HUES64 (cell line): ENCODE measurements around the gene HPS6.

Experiments used
- H3K27ac ChIP-seq: 2 replicates; pipeline ENCODE4 v1.7.0; 2013; ENCODE audit warnings: low read depth, low read length, inconsistent platforms
- H3K27me3 ChIP-seq: 2 replicates; pipeline ENCODE4 v1.6.1; 2013; ENCODE audit warnings: mild to moderate bottlenecking, low read length; ENCODE audit not compliant: insufficient read depth
- H3K36me3 ChIP-seq: 2 replicates; pipeline ENCODE4 v1.6.1; 2013; ENCODE audit warnings: mild to moderate bottlenecking, low read length; ENCODE audit not compliant: insufficient read depth
- H3K4me1 ChIP-seq: 2 replicates; pipeline ENCODE4 v1.6.1; 2013; ENCODE audit warnings: mild to moderate bottlenecking, low read length, moderate library complexity; ENCODE audit not compliant: insufficient read depth
- H3K4me3 ChIP-seq: 2 replicates; pipeline ENCODE4 v1.5.1; 2013; ENCODE audit warnings: mild to moderate bottlenecking, low read length, moderate library complexity
- H3K9ac ChIP-seq: 2 replicates; pipeline ENCODE4 v1.6.1; 2013; ENCODE audit warnings: mild to moderate bottlenecking, low read depth, low read length
- H3K9me3 ChIP-seq: 2 replicates; pipeline ENCODE4 v1.6.1; 2013; ENCODE audit warnings: low read depth, low read length; ENCODE audit not compliant: insufficient read depth
- WGBS: fragments of 150-250, 120-280 bp; methylation state at CpG from one replicate; pipeline ENCODE4 v1.1.7; 2013; ENCODE audit warnings: missing lambda C conversion rate; 5-methylcytosine and 5-hydroxymethylcytosine counted together

The HPS6 gene

GRCh38 chr10:102112210-102112817, 47.2 kb downstream of the HPS6 start:
- Histone ChIP-seq H3K27ac (no peak overlapping the region), H3K9me3 (no peaks in the 10 kb centered on the region), H3K27me3 (no peaks in the 10 kb centered on the region), H3K9ac (peak overlapping the region; percentile 76; the same call in 1 of the 2 replicates), H3K4me3 (peak overlapping the region; percentile 72; the same call in 1 of the 2 replicates), H3K36me3 (peaks cover 48% of the 10 kb centered on the region), H3K4me1 (peaks cover 35% of the 10 kb centered on the region)
- WGBS, result 29% methylated on average over 2 of the region's 3 CpGs

DNA sequence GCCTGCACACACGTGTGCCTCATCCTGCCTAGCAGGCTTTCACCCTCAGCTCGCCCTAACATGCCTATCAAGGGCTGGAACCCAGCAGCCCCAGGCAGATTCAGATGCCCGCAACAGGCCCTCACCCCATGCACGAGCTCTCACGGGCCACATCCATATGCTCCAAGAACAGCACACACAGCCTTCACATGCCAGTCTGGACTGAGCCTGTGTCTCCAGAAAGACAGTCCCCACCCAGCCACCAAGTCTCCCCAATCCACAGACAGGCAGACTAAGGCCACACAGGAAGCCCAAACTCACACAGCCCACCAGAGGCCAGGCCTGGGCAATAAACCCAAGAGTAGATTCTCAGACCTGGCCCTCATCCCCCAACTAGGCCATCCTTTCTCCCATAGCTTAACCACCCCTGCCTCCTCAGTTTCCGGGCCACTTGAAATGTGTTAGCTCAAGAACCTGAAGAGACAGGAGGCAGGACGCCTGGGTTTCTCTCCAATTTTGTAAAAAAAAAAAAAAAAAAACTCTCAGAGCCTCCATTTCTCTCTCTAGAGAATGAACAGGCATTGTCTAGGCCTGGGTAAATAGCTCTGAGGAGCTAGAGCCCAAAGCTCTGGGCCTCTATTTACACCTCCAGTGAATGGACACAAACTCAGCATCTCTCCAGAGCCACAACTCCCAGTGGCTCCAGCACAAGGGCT, 48.3 kb downstream of the HPS6 start:
- peak overlapping the region; percentile 72 for H3K4me3 ChIP-seq
- peak overlapping the region; percentile 71; the same call in 1 of the 2 replicates for H3K27ac ChIP-seq
- peaks cover 37% of the 10 kb centered on the region for H3K36me3 ChIP-seq
- peak overlapping the region; percentile 76 for H3K9ac ChIP-seq
- H3K4me1 ChIP-seq, result peaks cover 46% of the 10 kb centered on the region
- WGBS, result 66% methylated on average over 7 of the region's 7 CpGs
- no peaks in the 10 kb centered on the region for H3K27me3 ChIP-seq
- H3K9me3 ChIP-seq, result no peaks in the 10 kb centered on the region

GRCh38 chr10:102113956-102114857, 49.1 kb downstream of the HPS6 start:
- Histone ChIP-seq H3K4me1 (peaks cover 52% of the 10 kb centered on the region), H3K36me3 (peaks cover 29% of the 10 kb centered on the region), H3K4me3 (peak overlapping the region; percentile 72), H3K9ac (peak overlapping the region; percentile 76), H3K27ac (peak overlapping the region; percentile 91), H3K9me3 (no peaks in the 10 kb centered on the region), H3K27me3 (no peaks in the 10 kb centered on the region)
- WGBS, result under 1% methylated on average over 41 of the region's 45 CpGs

GRCh38 chr10:102114861-102115618, 49.9 kb downstream of the HPS6 start:
- WGBS, result 1% methylated on average over 22 of the region's 23 CpGs
- H3K27ac ChIP-seq, result peak overlapping the region; percentile 91
- no peaks in the 10 kb centered on the region for H3K27me3 ChIP-seq
- H3K4me1 ChIP-seq, result peaks cover 52% of the 10 kb centered on the region
- peaks cover 21% of the 10 kb centered on the region for H3K36me3 ChIP-seq
- H3K4me3 ChIP-seq, result peak overlapping the region; percentile 72
- peak overlapping the region; percentile 51; the same call in 1 of the 2 replicates for H3K9ac ChIP-seq
- no peaks in the 10 kb centered on the region for H3K9me3 ChIP-seq

GRCh38 chr10:102115775-102116174, 50.6 kb downstream of the HPS6 start:
- 51% methylated on average over 2 of the region's 3 CpGs for WGBS
- Histone ChIP-seq H3K27me3 (no peaks in the 10 kb centered on the region), H3K27ac (peak overlapping the region; percentile 91; the same call in 1 of the 2 replicates), H3K9me3 (no peaks in the 10 kb centered on the region), H3K36me3 (peaks cover 14% of the 10 kb centered on the region), H3K9ac (no peak overlapping the region), H3K4me1 (peaks cover 52% of the 10 kb centered on the region), H3K4me3 (peak overlapping the region; percentile 72; the same call in 1 of the 2 replicates)

GRCh38 chr10:102116656-102117055, 51.5 kb downstream of the HPS6 start:
- Histone ChIP-seq H3K36me3 (peaks cover 5% of the 10 kb centered on the region), H3K27me3 (no peaks in the 10 kb centered on the region), H3K27ac (peak overlapping the region; percentile 79), H3K9ac (no peak overlapping the region), H3K4me1 (peaks cover 54% of the 10 kb centered on the region), H3K9me3 (no peaks in the 10 kb centered on the region), H3K4me3 (peak overlapping the region; percentile 26; the same call in 1 of the 2 replicates)
- 88% methylated on average over 1 of the region's 1 CpG for WGBS
